Epithelial cell of proximal tubule (primary cell): ENCODE results near the gene MMP19. TPM values are rescaled to one million over a fixed set of nuclear protein-coding genes. Genes with fewer than 3 reads are reported as not detected.

Experiments used
- DNase-seq: peaks from one replicate; pipeline ENCODE4 v3.0.0-alpha.2; 2011; ENCODE audit warnings: low read depth
- H3K4me3 ChIP-seq: 2 replicates; pipeline ENCODE4 v1.5.1; 2011; ENCODE audit warnings: low read depth, mild to moderate bottlenecking, low read length
- CTCF ChIP-seq: conservative IDR thresholded peaks from 2 replicates; pipeline ENCODE4 v1.5.1; 2012; ENCODE audit warnings: low read depth, mild to moderate bottlenecking, low read length
- total RNA-seq: library from RNA; depleted of rRNA; stranded (reverse); fragments of >200 nt; gene quantifications from 2 replicates; pipeline ENCODE4 v1.2.3, GENCODE V29; 2015

The MMP19 gene
- total RNA-seq, 1 donor from 2014 or later, result 1.3 TPM

- no peak for DNase-seq
- TF ChIP-seq CTCF, result no peak
- no peak overlapping the region for H3K4me3 ChIP-seq
These were observed 7.0 kb upstream of the MMP19 start for GRCh38 chr12:55849616-55850343.

- H3K4me3 ChIP-seq, result no peak overlapping the region
- no peak for DNase-seq
- no peak for TF ChIP-seq CTCF
These were observed 5.0 kb upstream of the MMP19 start for GRCh38 chr12:55847603-55848291.

- TF ChIP-seq CTCF, result no peak
- no peak overlapping the region for H3K4me3 ChIP-seq
- no peak for DNase-seq
These were observed 4.3 kb upstream of the MMP19 start for GRCh38 chr12:55847033-55847432.

GRCh38 chr12:55845785-55846496 lies 3.2 kb upstream of the MMP19 start:
- no peak for TF ChIP-seq CTCF
- H3K4me3 ChIP-seq, result no peak overlapping the region
- no peak for DNase-seq

- no peak for TF ChIP-seq CTCF
- no peak overlapping the region for H3K4me3 ChIP-seq
- DNase-seq, result no peak
These were observed 2.6 kb upstream of the MMP19 start for GRCh38 chr12:55845361-55845760.

GRCh38 chr12:55844961-55845360 lies 2.2 kb upstream of the MMP19 start:
- DNase-seq, result no peak
- no peak overlapping the region for H3K4me3 ChIP-seq
- no peak for TF ChIP-seq CTCF
